HEK293T (cell line): ENCODE data around the gene FCMR.
A peak's percentile ranks its signal among the peaks of the same experiment; 100 is the strongest.

ENCODE experiments used
- CTCF ChIA-PET: fragments of 350-600 bp; formaldehyde crosslinking; extraction: SDS; loops from one replicate; lab custom pipeline; 2021; ENCODE audit warnings: antibody characterized with exemption, inconsistent platforms; lab: Yijun Ruan, JAX
- POLR2A ChIA-PET: fragments of 350-600 bp; formaldehyde crosslinking; extraction: SDS; loops from one replicate; lab custom pipeline; 2020; ENCODE audit warnings: antibody characterized with exemption, inconsistent platforms; lab: Yijun Ruan, JAX
- DNase-seq: peaks from one replicate; pipeline ENCODE4 v3.0.0; 2012; ENCODE audit warnings: mixed read lengths; ENCODE audit errors: extremely low spot score
- ARNT ChIP-seq: fragments of 450-650 bp; IDR thresholded peaks from 2 replicates; pipeline ENCODE4 v1.6.1; 2017; ENCODE audit warnings: mild to moderate bottlenecking
- BHLHE40 ChIP-seq: fragments of 450-650 bp; IDR thresholded peaks from 2 replicates; pipeline ENCODE4 v1.6.1; 2016; ENCODE audit warnings: mild to moderate bottlenecking, moderate library complexity, borderline replicate concordance
- CTBP1 ChIP-seq: fragments of 450-650 bp; IDR thresholded peaks from 2 replicates; pipeline ENCODE4 v1.6.1; 2016; ENCODE audit warnings: borderline replicate concordance
- ELF4 ChIP-seq: fragments of 450-650 bp; IDR thresholded peaks from 2 replicates; pipeline ENCODE4 v1.6.1; 2017; ENCODE audit warnings: antibody characterized with exemption
- FOXA1 ChIP-seq: fragments of 450-650 bp; IDR thresholded peaks from 2 replicates; pipeline ENCODE4 v1.6.1; 2016; ENCODE audit warnings: mild to moderate bottlenecking
- FOXK2 ChIP-seq: fragments of 450-650 bp; IDR thresholded peaks from 2 replicates; pipeline ENCODE4 v1.6.1; 2016; ENCODE audit warnings: mild to moderate bottlenecking
- FOXM1 ChIP-seq: fragments of 450-650 bp; IDR thresholded peaks from 2 replicates; pipeline ENCODE4 v1.6.1; 2017; ENCODE audit warnings: mild to moderate bottlenecking, borderline replicate concordance
- HDGF ChIP-seq: fragments of 450-650 bp; IDR thresholded peaks from 2 replicates; pipeline ENCODE4 v1.6.1; 2017; ENCODE audit warnings: antibody characterized with exemption, borderline replicate concordance
- L3MBTL2 ChIP-seq: fragments of 450-650 bp; conservative IDR thresholded peaks from 2 replicates; pipeline ENCODE4 v1.6.1; 2016; ENCODE audit warnings: mild to moderate bottlenecking
- LEF1 ChIP-seq: fragments of 450-650 bp; IDR thresholded peaks from 2 replicates; pipeline ENCODE4 v1.6.1; 2017; ENCODE audit warnings: mild to moderate bottlenecking, borderline replicate concordance
- NFRKB ChIP-seq: fragments of 450-650 bp; IDR thresholded peaks from 2 replicates; pipeline ENCODE4 v1.6.1; 2016; ENCODE audit warnings: mild to moderate bottlenecking, moderate library complexity
- SP1 ChIP-seq: fragments of 450-650 bp; IDR thresholded peaks from 2 replicates; pipeline ENCODE4 v1.6.1; 2017
- SUZ12 ChIP-seq: fragments of 450-650 bp; IDR thresholded peaks from 2 replicates; pipeline ENCODE4 v1.6.1; 2016; ENCODE audit warnings: mild to moderate bottlenecking
- TARDBP ChIP-seq: fragments of 450-650 bp; IDR thresholded peaks from 2 replicates; pipeline ENCODE4 v1.6.1; 2016
- ZNF384 ChIP-seq: fragments of 450-650 bp; IDR thresholded peaks from 2 replicates; pipeline ENCODE4 v1.6.1; 2016
- TF ChIP-seq, protein P1 (sequence below): fragments of 450-650 bp; IDR thresholded peaks from 2 replicates; pipeline ENCODE4 v1.6.1; 2016

FCMR gene

DNA sequence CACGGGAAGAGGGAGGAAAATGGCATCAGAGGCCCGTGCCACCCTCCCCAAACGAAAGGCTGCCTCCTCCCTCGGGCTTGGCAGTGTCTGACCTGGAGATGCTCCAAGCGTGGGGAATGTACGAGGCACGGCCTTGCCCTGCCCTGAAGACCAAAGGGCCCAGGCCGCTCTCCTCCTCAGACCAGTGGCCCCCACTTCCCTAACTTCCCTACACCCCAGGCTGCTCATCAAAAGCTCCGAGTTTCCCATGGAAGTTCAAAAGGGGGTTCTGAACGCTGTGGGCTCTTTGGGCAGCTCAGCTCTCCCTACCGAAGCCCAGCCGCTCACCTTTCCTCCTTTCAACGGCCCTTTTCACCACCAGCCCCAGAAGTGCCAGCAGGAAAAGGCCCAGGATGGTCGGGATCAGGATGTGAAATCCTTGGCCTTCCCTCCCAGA, 11.8 kb downstream of the FCMR start:
- CTCF ChIA-PET, result interaction anchor here (0.8 to 2.1 kb wide), 6 partner anchors 17 to 274 kb away, joined by 3 to 6 read pairs (median 4); partner anchors contain the start of gene DYRK3
- no peak for DNase-seq
- TF ChIP-seq HDGF (no peak), NFRKB (no peak), ELF4 (no peak), LEF1 (no peak), FOXM1 (no peak), BHLHE40 (no peak), FOXA1 (no peak), SP1 (no peak)
- TF ChIP-seq, protein P1, sequence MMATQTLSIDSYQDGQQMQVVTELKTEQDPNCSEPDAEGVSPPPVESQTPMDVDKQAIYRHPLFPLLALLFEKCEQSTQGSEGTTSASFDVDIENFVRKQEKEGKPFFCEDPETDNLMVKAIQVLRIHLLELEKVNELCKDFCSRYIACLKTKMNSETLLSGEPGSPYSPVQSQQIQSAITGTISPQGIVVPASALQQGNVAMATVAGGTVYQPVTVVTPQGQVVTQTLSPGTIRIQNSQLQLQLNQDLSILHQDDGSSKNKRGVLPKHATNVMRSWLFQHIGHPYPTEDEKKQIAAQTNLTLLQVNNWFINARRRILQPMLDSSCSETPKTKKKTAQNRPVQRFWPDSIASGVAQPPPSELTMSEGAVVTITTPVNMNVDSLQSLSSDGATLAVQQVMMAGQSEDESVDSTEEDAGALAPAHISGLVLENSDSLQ, result no peak
- POLR2A ChIA-PET, result no interaction called here

- DNase-seq, result peak; percentile 56
- TF ChIP-seq NFRKB (no peak), FOXK2 (no peak), CTBP1 (no peak), TARDBP (no peak), SP1 (no peak), ARNT (no peak)
- TF ChIP-seq, protein P1, result peak; percentile 82
- POLR2A ChIA-PET, result interaction anchor here (0.7 kb wide), 1 partner anchor 196 kb away, joined by 4 read pairs; no protein-coding TSS in a partner anchor
- CTCF ChIA-PET, result interaction anchor here (0.8 to 2.1 kb wide), 11 partner anchors 9 to 274 kb away, joined by 3 to 6 read pairs (median 3); partner anchors contain the start of gene DYRK3
Measured at GRCh38 chr1:206909161-206909882, 12.4 kb downstream of the FCMR start.

DNA sequence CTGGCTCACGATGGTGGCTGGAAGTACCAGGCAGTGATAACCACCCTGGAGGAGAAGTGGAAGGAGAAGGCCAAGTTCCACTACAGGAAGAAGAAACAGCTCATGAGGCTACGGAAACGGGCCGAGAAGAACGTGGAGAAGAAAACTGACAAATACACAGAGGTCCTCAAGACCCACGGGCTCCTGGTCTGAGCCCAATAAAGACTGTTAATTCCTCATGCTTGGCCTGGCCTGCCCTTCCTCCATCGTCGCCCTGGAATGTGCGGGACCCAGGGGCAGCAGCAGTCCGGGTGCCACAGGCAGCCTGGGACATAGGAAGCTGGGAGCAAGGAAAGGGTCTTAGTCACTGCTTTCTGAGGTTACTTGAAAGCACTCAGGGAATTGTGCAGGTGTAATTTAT, 13.7 kb downstream of the FCMR start:
- no peak for TF ChIP-seq HDGF
- no peak for TF ChIP-seq FOXA1
- TF ChIP-seq SP1, result no peak
- TF ChIP-seq TARDBP, result no peak
- no peak for TF ChIP-seq FOXK2
- TF ChIP-seq ZNF384, result no peak
- no peak for TF ChIP-seq FOXM1
- no peak for TF ChIP-seq L3MBTL2
- no peak for TF ChIP-seq SUZ12
- no peak for TF ChIP-seq BHLHE40
- TF ChIP-seq LEF1, result no peak
- TF ChIP-seq, protein P1, result no peak
- no peak for TF ChIP-seq ELF4
- no peak for TF ChIP-seq ARNT
- TF ChIP-seq NFRKB, result no peak
- POLR2A ChIA-PET, result no interaction called here
- no peak for DNase-seq
- CTCF ChIA-PET, result interaction anchor here (0.6 to 2.1 kb wide), 6 partner anchors 11 to 96 kb away, joined by 3 to 6 read pairs (median 3); no protein-coding TSS in a partner anchor

DNA sequence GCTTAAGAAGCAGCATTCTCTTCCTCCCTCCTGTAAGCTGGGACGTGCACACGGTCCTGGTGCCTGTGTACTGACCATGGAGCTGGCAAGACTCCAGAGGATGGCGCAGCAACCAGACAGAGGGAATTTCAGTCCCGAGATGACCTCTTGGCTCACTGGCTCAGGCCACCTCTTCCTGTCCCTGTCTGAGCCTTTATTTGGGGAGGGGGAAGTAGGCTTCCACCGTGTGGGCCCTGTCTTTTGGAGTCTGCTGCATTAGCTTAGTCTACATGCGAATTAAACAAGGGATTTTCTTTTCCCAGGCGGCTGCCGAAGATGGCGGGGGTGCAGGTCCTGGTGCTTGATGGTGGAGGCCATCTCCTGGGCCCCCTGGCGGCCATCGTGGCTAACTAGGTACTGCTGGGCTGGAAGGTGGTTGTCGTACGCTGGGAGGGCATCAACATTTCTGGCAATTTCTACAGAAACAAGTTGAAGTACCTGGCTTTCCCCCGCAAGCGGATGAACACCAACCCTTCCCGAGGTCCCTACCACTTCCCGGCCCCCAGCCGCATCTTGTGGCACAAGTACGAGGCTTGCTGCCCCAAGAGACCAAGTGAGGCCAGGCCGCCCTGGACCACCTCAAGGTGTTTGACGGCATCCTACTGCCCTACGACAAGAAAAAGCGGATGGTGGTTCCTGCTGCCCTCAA, 14.3 kb downstream of the FCMR start:
- peak; percentile 62 for DNase-seq
- ChIA-PET POLR2A (no interaction called here), CTCF (interaction anchor here (1.4 to 2.1 kb wide), 2 partner anchors 14 to 43 kb away, joined by 5 to 6 read pairs; no protein-coding TSS in a partner anchor)
- TF ChIP-seq ZNF384 (no peak), TARDBP (no peak), ELF4 (no peak), FOXA1 (no peak), CTBP1 (no peak), L3MBTL2 (no peak), ARNT (no peak), NFRKB (no peak), FOXK2 (no peak), LEF1 (no peak), HDGF (no peak), FOXM1 (no peak), SUZ12 (no peak), SP1 (no peak), BHLHE40 (no peak)
- TF ChIP-seq, protein P1, result no peak
